Urothelium cell line (cell line): Measurements from ENCODE around the gene THAP9.

ENCODE experiments used
- DNase-seq: peaks from one replicate; pipeline ENCODE4 v3.0.0; 2011; ENCODE audit warnings: low spot score, mixed read lengths
- FAIRE-seq: peaks from 2 replicates; lab custom pipeline; 2011; peaks lifted over from hg19 to GRCh38; lab: Jason Lieb, UNC

The THAP9 gene

GRCh38 chr4:82947498-82947897, 47.0 kb downstream of the THAP9 start:
- FAIRE-seq (no peak), DNase-seq (no peak)

DNA sequence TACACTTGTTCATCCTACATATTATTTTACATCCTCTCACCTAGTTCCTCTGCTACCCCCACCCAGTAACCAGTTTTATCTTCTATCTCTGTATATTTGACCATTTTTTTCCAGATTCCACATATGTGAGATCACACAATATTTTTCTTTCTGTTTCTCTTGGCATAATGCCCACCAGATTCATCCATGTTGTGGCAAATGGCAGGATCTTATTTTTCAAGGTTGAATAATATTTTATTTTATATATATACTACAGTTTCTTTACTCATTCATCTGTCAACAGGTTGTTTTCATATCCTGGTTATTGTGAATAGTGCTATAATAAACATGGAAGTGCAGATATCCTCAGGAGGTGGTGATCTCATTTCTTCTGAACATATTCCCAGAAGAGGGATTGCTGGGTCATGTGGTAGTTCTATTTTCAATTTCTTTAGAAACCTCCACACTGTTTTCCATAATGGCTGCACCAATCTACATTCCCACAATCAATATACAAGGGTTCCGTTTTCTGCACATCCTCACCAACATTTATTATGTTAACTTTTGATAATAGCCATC, 48.2 kb downstream of the THAP9 start:
- DNase-seq (no peak), FAIRE-seq (no peak)

DNA sequence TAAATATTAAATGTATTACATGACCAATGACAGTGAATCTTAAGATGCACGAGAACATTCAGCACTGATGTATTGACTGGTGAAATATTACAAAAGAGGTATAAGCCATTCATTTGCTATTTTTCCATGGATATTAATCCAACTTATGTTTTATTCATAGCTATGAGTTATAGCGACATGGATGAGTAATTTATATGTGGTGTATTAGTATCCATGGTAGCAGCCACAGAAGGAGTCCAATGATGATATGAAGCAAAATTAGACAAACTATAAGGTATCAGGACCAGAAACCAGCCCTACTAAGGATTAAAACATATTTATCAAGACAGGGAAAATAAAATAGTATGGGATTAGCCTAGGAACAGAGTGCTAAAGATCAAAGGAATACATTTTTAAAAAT, 50.7 kb downstream of the THAP9 start:
- DNase-seq (no peak), FAIRE-seq (no peak)

- no peak for FAIRE-seq
- no peak for DNase-seq
These were observed 53.7 kb downstream of the THAP9 start for GRCh38 chr4:82954212-82954611.

- FAIRE-seq = no peak
- DNase-seq = no peak
These were observed 56.5 kb downstream of the THAP9 start for GRCh38 chr4:82957045-82957444.

- no peak for FAIRE-seq
- no peak for DNase-seq
These were observed 65.2 kb downstream of the THAP9 start for GRCh38 chr4:82965763-82966162.

DNA sequence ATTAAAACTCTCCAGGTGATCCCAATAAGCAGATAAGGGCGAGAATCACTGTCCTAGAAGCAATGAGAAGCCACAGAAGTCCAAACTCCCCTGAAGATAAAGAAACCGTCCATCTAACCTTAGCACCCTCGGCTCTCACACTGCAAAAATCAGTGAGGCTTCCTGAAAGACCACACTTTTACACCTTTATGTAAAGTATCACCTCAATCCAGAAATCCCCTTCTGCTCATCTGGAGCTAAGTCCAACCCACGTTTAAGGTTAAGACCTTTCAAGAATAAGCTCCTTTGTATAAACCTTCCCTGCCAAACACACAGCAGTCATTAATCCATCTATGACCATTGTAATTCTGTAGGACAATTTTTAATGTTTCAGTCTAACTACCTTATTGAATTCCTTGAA, 68.4 kb downstream of the THAP9 start:
- FAIRE-seq (no peak), DNase-seq (no peak)

GRCh38 chr4:82969414-82969813, 68.9 kb downstream of the THAP9 start:
- no peak for FAIRE-seq
- no peak for DNase-seq
